SW 1271 (cell line): ENCODE data around the gene PTPRK.

Source experiments
- DNase-seq, 2 experiments: peaks; one replicate each; lab custom pipeline; 2025; lab: John Stamatoyannopoulos, UW

PTPRK gene

GRCh38 chr6:128284128-128284527, 236.3 kb downstream of the PTPRK start:
- no peak for DNase-seq

GRCh38 chr6:128282961-128283360, 237.4 kb downstream of the PTPRK start:
- no peak for DNase-seq

- no peak for DNase-seq
Observed at GRCh38 chr6:128280960-128281359, 239.4 kb downstream of the PTPRK start.

GRCh38 chr6:128280066-128280465, 240.3 kb downstream of the PTPRK start:
- DNase-seq, result no peak

- DNase-seq, result no peak
Observed at GRCh38 chr6:128278836-128279235, 241.6 kb downstream of the PTPRK start.

- DNase-seq, result no peak
Observed at GRCh38 chr6:128277379-128277778, 243.0 kb downstream of the PTPRK start.

GRCh38 chr6:128276311-128276710, 244.1 kb downstream of the PTPRK start:
- no peak for DNase-seq

- no peak for DNase-seq
Observed at GRCh38 chr6:128275681-128276080, 244.7 kb downstream of the PTPRK start.

GRCh38 chr6:128275030-128275429, 245.4 kb downstream of the PTPRK start:
- peak in 1 of 2 experiments; percentile 5 for DNase-seq

GRCh38 chr6:128271527-128271926, 248.9 kb downstream of the PTPRK start:
- no peak for DNase-seq

GRCh38 chr6:128271011-128271410, 249.4 kb downstream of the PTPRK start:
- DNase-seq, result no peak

- DNase-seq, result no peak
Observed at GRCh38 chr6:128266946-128267345, 253.5 kb downstream of the PTPRK start.

- DNase-seq, result no peak
Observed at GRCh38 chr6:128265706-128266105, 254.7 kb downstream of the PTPRK start.

GRCh38 chr6:128259730-128260685, 260.4 kb downstream of the PTPRK start:
- DNase-seq, result no peak

GRCh38 chr6:128259029-128259724, 261.2 kb downstream of the PTPRK start:
- DNase-seq, result no peak

- no peak for DNase-seq
Observed at GRCh38 chr6:128256095-128256494, 264.3 kb downstream of the PTPRK start.

GRCh38 chr6:128252341-128253176, 267.8 kb downstream of the PTPRK start:
- no peak for DNase-seq

GRCh38 chr6:128251445-128252340, 268.7 kb downstream of the PTPRK start:
- no peak for DNase-seq

GRCh38 chr6:128250370-128251070, 269.9 kb downstream of the PTPRK start:
- no peak for DNase-seq

- no peak for DNase-seq
Observed at GRCh38 chr6:128249429-128249828, 271.0 kb downstream of the PTPRK start.
